GM19238 (cell line): ENCODE measurements around the gene RASSF5.

Experiments used
- DNase-seq: peaks from one replicate; pipeline ENCODE4 v3.0.0; 2011; ENCODE audit warnings: low spot score; ENCODE audit not compliant: insufficient read length

RASSF5 gene, protein sequence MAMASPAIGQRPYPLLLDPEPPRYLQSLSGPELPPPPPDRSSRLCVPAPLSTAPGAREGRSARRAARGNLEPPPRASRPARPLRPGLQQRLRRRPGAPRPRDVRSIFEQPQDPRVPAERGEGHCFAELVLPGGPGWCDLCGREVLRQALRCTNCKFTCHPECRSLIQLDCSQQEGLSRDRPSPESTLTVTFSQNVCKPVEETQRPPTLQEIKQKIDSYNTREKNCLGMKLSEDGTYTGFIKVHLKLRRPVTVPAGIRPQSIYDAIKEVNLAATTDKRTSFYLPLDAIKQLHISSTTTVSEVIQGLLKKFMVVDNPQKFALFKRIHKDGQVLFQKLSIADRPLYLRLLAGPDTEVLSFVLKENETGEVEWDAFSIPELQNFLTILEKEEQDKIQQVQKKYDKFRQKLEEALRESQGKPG

DNA sequence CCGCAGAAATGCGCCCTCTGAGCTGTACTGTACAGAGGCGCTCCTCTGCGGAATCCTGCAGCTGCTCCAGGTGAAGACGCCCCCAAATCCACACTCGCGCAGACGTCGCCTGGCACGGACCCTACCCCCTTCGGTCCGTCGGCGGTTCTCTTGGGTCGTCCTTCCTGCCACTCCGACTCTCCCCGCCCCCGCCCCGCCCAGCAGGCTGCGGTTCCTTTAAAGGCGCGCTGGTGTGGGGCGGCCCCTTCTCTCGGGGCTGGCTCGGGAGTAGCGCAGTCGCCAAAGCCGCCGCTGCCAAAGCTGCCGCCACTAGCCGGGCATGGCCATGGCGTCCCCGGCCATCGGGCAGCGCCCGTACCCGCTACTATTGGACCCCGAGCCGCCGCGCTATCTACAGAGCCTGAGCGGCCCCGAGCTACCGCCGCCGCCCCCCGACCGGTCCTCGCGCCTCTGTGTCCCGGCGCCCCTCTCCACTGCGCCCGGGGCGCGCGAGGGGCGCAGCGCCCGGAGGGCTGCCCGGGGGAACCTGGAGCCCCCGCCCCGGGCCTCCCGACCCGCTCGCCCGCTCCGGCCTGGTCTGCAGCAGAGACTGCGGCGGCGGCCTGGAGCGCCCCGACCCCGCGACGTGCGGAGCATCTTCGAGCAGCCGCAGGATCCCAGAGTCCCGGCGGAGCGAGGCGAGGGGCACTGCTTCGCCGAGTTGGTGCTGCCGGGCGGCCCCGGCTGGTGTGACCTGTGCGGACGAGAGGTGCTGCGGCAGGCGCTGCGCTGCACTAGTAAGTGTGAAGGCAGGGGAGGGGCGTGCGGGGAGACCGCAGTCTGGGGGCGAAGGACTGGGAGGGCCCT lies at the start of gene RASSF5:
Gene RASSF5 (plus strand): TSS at position 248 of the 846 bp plus-strand sequence. CDS start 72 bp downstream, at position 320.
- DNase-seq = peak; percentile 80

DNA sequence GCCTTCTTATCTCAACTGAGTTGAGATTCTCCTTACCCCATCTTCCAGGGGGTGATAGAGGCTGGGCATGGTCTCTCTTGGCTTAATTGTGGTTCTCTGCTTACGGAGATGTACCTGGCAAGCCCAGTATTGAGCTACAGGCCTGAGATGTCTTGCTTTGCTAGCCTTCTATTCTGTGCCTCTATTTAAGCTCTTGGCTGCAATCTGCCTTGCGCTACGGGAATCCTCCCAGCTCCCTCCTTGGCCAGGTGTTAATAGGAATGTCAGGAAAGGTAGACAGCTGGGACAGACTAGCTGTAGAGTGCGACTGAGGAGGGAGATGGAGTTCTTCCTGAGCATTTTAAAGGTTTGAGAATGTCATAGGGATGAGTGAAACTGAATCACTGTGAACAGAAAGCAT lies 47.6 kb upstream of the RASSF5 start:
- DNase-seq = no peak

DNA sequence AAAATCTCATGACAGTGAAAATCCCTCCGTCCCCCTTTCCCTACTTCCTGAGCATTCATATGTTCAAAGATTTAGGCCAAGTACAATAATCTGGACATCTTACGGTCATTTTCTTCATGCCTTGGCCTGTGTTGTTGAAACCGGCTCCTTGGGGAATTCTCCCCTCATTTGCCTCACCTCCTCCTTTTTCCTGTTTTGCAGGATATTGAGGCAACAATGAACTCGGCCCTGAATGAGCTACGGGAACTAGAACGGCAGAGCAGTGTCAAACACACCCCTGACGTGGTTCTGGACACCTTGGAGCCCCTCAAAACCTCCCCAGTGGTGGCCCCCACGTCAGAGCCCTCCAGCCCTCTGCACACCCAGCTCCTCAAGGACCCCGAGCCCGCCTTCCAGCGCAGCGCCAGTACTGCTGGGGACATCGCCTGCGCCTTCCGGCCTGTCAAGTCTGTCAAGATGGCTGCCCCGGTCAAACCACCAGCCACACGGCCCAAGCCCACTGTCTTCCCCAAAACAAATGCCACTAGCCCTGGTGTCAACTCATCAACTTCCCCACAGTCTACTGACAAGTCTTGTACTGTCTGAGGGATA lies 46.4 kb upstream of the RASSF5 start:
- no peak for DNase-seq

DNA sequence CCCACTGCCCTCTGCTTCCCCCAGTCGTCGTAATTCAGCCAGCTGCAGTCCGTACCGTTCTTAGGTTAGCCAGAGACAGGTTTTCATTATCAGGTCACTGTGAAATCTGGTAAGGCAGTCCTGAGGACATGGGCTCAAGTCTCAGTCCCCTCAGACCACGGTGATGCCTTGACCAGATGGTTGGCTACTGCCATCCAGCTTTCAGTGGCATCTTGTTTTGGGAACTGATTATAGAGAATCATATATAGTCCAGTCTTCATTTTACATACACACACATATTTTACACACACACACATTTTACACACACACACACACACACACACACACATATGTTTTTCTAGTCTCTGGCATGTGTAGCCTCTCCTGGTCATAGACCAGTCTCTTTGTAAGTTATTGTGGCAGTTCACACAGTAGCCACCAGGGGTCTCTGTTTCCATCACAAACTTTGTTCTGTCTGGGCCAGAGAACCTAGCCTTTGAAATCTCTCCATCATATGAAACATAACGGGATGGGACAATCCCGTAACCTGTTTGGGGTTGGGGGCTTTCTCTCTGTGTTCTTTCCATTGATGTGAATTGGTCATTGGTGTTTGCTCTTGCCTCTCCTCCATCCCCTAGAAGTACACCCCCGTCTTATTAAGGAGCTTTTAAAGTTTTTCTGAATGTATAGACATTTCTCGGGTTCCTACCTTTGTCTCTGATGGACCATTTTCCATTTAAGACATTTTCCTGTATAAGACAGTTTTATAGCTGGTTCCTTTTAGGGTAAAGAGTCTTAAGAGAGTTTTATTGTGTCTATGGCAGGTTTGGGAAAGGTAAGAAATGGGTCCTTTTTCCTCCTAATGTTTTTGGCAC lies 45.5 kb upstream of the RASSF5 start:
- peak; percentile 62 for DNase-seq

DNA sequence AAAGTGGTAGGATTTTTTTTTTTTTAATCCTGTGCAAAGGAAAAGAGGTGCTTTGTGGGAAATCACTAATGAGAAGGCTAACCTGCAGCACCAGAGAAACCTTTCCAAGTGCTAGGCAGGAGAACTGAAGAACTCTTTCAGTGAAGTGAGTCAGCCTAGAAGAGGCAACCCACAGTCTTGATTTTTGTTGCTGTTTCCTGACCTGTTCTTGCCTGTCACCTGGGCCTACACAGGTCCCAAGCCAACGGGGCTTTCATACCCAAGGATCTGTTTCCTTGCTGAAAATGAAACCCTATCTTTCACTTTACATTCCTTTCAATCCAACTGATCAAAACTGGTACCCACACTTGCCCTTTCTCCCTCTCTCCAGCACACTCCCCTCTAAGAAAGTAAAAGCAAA lies 44.2 kb upstream of the RASSF5 start:
- no peak for DNase-seq

DNA sequence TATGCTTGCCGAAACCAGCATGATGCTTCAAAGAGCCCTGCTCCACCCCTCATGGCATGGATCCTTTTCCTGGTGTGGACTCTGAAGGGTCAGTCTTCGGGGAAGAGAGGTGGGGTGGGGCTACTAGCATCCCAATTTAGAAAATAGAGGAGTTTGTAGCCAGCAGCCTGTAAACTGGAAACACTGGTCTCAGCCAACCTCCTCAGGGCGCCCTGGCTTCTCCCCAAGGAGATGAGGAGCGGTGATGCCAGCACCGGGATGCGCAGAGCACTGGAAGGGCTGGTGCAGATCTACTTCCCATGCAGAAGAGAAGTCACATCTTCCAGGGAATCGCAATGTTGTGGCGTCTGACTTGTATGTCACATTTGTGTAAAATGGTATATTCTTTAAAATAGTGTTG lies 43.4 kb upstream of the RASSF5 start:
- DNase-seq = no peak

DNA sequence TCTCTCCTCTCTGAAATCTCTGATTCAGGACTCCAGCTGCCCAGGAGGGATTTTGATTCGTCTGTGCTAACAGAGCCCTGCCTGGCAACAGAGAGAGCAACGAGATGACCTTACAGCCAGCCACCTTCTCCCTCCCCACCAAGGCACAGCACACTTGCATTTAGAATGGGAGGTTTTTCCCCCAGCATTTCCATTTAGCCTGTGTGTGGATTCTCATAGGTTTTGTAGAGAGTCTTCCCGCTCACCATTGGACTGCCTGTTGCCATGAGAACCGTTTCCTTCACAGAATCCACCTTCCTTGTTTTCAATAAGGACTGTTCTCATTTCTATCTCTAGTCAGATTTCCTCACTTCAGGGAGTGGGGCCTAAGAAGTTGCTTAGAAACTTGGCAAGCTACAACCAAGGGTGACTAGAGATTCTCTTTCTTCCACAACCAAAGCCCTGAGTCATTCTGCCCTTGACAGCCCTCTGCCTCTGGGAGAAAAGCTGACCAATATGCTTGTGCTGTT lies 42.8 kb upstream of the RASSF5 start:
- DNase-seq = no peak

DNA sequence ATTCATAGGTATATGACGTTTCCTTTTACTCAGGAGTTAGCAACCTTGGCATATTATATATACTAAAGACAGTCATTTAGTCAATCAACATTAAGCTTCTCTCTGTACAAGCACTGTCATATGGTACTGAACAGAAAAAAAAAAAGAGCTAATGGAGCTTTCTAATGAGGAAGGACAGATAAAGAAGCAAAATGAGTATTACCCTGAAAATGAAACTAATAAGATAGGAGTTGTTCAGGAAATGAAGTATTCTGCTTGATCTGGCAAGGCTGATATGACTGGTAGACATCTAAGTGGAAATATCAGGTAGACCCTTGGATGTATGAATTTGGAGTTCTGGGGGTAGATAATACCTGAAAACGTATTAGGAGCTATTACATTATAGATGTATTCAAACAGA lies 41.4 kb upstream of the RASSF5 start:
- no peak for DNase-seq

DNA sequence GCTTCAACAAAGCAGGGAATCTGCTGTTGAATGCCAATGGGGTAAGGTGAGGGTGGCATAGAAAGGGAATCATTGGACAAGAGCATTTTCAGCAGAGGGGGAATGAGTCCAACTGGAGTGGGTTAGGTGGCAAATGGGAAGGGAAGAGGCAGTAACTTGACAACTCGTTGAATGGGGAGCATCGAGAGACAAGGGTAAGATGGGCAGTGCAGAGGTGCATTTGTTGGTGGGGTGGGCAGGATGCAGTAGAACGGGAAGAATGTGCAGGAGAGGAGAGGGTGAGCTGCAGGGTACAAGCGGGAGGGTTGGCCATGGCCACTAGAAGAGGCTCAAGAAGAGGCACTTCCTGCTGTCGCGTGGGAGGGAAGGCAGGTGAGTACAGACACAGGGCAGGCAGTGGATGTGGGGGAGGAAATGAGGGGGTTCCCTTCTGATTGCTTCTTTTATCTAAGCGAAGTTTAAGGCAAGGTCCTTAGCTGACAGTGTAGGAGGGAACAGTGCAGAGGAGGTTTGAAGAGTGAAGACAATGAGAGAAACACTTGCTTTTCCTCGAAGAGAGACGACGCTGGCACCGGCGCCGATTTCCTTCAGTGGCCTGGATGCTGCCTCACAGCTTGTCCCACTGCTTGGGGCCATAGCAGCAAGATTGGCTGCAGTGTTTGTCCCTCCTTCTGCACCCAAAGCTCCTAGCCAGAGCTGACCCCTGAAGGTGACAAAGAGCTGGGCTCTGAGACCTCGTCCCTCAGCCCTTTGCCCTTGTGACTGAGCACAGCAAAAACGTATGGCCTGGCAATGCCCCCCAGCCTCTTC lies 40.3 kb upstream of the RASSF5 start:
- no peak for DNase-seq

DNA sequence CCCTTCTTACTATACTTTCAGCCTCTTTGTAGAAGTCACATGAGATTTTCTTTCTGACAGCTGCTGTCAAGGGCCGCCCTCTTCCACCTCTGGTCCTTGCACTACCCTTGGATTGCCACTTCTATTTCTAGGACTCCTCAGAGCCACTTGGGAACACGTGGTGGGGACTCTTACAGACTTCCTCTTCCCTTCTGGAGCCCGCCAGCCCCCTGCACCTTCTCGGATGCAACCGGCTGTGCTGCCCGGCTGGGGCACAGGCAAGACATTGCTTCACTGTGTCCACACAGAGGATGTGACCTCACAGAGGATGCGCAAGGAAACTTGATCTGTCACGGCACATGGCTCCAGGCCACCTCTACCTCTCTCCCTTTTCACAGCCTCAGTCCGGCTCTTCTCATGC lies 39.4 kb upstream of the RASSF5 start:
- peak; percentile 27 for DNase-seq

DNA sequence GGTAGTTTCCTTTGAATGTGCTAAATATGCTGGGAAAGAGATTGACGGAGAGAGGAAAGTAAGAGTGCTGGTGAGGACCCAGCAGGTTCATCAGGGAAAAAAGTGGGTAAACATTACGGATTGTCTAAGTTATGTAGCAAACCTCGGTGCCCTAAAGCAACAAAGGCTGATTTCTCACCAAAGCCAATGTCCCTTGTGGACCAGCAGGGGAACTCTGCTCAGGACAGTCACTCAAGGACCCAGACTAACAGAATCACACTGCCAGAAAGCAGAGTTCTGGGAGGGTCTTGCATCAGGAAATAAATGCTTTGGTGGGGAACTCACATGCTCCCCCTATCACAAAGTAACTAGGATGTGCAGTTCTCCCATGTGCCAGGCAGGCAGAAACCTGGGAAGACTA lies 38.8 kb upstream of the RASSF5 start:
- no peak for DNase-seq

DNA sequence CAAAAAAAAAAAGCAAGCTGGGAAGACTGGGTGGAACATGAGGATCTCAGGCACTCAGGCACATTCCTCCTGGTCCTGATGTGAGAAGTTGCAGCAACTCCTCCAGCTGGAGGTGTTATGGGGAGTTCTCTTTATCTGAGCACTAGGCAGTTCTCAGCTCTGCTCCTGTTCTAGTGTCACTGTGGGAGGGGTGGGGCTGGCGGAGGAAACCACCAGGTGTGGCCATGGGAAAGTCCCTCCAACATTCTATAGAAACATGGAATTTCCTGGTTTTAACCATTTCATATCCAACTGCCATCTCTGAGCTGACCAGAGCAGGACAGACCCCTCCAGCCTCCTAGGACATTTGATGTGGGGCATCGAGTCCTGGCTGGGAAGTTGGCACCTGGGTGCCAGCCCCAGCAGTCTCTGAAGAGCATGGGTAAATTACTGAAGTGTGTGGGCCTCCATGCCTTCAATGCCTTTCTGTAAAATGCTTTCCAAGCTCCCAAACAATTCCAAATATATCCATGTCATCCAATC lies 37.9 kb upstream of the RASSF5 start:
- no peak for DNase-seq

DNA sequence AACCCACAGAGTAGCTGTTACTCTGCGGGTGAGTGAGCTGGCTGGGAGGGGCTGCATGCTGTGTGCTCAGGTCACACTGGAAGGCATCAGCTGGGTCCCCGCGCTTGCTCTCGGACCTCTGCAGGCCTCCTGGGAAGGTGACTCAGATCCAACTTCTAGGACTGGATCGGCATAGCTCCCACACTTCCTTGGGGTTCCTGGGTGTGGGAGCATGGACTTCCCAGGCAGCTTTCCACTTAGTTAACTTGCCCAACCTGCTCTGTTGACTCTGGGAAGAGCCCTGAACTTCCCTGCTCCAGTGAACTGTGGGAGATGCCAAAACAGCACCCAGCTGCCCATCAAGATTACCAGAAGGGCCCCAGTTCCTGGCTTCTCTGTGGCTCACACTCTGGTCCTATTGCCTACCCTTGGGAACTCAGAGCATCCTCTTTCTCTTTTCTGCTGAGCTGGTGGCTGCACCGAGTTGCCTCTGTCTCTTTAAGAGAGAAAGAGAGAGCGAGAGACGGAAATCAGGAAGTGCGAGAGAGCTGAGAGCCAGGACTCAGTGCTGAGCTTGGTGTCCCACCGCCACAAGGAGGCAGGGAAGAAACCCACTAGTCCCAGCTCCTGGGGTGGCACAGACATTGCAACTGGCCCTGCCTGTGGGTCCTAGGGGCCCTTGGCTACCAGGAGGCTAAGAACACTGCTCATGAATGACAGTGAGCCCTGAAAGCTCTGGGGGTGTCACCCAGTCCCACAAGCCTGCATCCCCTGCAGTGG lies 37.2 kb upstream of the RASSF5 start, which contains the start of gene IKBKE:
Gene IKBKE (plus strand): TSS at position 544 of the 759 bp plus-strand sequence. CDS start 2,752 bp downstream, outside the sequence.
- DNase-seq = peak; percentile 74

DNA sequence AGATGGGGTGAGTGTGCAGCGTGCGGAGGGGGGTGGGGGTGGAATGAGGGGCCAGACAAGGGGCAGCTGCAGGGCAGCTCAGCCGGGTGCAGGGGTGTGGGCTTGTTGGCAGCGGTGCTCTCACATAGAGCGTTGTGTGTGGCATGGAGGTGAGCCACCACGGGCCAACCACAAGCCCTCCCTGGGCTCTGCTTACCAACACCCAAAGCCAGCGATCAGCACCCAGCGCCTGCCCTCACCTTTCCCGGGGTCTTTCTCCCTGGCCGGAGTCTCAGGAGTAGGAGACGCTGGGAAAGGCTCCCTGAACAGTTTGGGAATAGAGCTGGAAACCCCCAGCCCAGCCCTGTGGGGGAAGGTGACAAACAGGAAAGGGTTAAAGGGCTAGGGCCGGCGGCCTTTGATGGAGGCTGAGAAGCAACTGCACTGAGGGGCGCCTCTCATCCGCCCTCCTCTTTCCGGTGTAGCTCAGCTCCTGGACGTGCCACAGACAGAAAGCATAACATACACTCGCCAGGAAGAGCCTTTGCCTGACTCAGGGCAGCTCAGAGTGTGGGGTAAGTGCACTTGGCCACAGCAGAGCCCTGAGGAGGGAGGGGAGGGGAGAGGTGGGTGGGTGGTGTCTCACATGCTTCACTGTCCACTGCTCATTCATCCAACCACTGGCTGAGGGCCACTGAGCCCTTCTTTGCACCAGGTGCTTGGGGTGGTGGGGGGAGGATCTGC lies 36.5 kb upstream of the RASSF5 start:
- peak; percentile 59 for DNase-seq

DNA sequence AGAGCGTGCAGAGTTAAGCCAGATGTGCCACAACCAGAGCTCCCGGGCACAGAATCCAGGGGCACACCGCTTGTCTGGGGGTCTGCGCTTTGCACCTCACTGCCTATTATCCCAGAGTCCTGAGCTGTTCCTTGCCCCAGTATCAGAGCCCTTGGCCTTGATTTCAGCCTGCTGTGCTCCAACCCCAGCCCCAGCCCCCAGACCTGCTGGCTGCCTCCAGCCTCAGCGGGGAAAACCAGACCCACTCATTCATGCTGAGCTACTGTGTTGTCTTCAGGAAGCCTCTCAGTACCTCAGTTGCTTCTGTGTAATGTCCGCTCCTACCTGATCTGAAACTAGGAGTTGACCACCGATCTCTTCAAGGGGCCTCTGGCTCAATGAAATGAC lies 35.9 kb upstream of the RASSF5 start:
- DNase-seq = no peak

DNA sequence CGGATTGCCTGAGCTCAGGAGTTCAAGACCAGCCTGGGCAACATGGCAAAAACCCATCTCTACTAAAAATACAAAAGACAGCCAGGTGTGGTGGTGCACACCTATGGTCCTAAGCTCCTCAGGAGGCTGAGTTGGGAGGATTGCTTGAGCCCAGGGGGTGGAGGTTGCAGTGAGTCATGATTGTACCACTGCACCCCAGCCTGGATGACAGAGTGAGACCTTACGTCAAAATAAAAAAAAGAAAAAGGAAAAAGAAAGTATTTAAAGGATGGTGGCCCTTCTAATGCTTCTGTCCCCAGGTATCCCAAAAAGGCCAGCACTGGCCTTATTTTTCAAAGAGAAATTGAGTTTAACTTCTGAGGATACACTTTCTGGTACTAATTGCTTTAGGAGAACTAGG lies 35.3 kb upstream of the RASSF5 start:
- DNase-seq = no peak

DNA sequence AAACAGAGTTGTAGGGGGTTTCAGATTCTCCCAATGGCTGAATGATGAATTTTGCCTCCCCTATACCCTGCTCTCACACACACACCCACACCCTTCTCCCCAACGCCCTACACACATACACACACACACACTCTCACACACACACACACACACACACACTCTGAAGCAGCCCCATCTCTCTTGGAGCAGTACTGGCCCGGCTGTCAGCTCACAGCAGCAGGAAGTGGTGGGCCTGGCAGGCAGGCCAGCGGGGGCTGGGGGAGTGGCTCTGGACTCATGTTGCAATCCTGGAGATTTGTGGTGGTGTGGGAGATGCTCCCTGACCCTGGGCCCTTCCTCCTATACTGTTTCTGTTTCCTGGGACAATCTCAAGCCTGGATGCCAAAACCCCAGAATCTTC lies 34.9 kb upstream of the RASSF5 start:
- DNase-seq = no peak

DNA sequence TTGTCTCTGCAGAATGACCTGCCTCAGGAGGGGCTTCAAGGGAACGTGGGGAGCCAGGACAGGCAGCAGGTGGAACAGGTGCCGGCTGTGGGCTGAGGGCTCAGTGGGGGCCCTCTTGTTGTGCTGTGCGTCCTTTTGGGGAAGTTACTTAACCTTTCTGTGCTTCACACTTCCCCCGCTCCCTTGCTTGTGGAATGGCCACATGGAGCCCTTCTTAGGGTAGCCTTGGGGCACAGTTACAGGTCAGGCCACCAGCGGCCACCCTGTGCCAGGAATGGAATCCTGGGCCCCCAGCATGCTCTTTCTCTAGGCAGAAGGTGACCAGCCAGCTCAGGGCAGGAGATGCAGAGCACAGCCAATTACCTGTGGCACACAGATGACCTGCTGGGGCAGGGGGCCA lies 34.4 kb upstream of the RASSF5 start:
- no peak for DNase-seq
